ENCODE data around the gene HCK.

DNA sequence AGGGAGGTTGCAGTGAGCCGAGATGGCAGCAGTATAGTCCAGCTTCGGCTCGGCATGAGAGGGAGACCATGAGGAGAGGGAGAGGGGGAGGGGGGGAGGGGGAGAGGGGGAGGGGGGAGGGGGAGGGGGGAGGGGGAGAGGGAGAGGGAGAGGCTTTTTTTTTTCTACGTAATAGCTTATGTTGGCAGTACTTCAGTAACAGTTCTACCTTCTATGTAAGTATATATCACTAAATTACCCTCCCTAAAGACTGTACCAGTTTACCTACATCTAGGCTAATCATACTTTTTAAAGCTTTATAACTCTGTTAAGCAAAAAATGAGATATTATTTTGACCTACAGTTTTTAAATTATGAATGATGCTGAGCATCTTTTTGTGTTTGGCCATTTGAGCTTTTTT lies 71.0 kb downstream of the HCK start:
- TF ChIP-seq, protein P1, sequence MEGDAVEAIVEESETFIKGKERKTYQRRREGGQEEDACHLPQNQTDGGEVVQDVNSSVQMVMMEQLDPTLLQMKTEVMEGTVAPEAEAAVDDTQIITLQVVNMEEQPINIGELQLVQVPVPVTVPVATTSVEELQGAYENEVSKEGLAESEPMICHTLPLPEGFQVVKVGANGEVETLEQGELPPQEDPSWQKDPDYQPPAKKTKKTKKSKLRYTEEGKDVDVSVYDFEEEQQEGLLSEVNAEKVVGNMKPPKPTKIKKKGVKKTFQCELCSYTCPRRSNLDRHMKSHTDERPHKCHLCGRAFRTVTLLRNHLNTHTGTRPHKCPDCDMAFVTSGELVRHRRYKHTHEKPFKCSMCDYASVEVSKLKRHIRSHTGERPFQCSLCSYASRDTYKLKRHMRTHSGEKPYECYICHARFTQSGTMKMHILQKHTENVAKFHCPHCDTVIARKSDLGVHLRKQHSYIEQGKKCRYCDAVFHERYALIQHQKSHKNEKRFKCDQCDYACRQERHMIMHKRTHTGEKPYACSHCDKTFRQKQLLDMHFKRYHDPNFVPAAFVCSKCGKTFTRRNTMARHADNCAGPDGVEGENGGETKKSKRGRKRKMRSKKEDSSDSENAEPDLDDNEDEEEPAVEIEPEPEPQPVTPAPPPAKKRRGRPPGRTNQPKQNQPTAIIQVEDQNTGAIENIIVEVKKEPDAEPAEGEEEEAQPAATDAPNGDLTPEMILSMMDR (IDR thresholded peaks at IDR 0.05) = no peak
- TF ChIP-seq ZBTB21 (CRISPR knock-in tag; IDR thresholded peaks at IDR 0.05; ENCODE audit: borderline replicate concordance) = no peak
- TF ChIP-seq, protein P2, sequence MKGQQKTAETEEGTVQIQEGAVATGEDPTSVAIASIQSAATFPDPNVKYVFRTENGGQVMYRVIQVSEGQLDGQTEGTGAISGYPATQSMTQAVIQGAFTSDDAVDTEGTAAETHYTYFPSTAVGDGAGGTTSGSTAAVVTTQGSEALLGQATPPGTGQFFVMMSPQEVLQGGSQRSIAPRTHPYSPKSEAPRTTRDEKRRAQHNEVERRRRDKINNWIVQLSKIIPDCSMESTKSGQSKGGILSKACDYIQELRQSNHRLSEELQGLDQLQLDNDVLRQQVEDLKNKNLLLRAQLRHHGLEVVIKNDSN (CRISPR knock-in tag; IDR thresholded peaks at IDR 0.05) = no peak
- TF ChIP-seq, protein P3, sequence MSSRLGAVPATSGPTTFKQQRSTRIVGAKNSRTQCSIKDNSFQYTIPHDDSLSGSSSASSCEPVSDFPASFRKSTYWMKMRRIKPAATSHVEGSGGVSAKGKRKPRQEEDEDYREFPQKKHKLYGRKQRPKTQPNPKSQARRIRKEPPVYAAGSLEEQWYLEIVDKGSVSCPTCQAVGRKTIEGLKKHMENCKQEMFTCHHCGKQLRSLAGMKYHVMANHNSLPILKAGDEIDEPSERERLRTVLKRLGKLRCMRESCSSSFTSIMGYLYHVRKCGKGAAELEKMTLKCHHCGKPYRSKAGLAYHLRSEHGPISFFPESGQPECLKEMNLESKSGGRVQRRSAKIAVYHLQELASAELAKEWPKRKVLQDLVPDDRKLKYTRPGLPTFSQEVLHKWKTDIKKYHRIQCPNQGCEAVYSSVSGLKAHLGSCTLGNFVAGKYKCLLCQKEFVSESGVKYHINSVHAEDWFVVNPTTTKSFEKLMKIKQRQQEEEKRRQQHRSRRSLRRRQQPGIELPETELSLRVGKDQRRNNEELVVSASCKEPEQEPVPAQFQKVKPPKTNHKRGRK (CRISPR knock-in tag; IDR thresholded peaks at IDR 0.05; ENCODE audit: borderline replicate concordance) = no peak

Measured in WTC11 (cell line).